ENCODE results near the gene RBX1.

- TF ChIP-seq CTCF (IDR thresholded peaks at IDR 0.05) (no peak), POLR2AphosphoS5 (IDR thresholded peaks at IDR 0.05) (no peak), POLR2A (IDR thresholded peaks at IDR 0.05) (no peak)
Observed at GRCh38 chr22:40982482-40983385, 31.6 kb downstream of the RBX1 start.
